CD4-positive, CD25-positive, alpha-beta regulatory T cell (primary cell): Measurements from ENCODE around the gene LGALS9C. TPM values are rescaled to one million over a fixed set of nuclear protein-coding genes. Genes with fewer than 3 reads are reported as not detected.
"Not testable (repeated sequence)": the region's sequence is repeated elsewhere in the genome, so short reads cannot be mapped to it uniquely, and the experiment has no call there.

Experiments used
- ATAC-seq, 2 donors: fragments of 150-1000 bp; cut with Tn5 transposase; one replicate each; pipeline ENCODE4 v1.10.0; 2021; ENCODE audit warnings: low read depth in 2 of 2, moderate number of reproducible peaks in 2 of 2, moderate library complexity in 1 of 2
- DNase-seq, 3 donors: peaks; one replicate each; pipeline versions ENCODE4 v3.0.0 to v3.0.0-alpha.2; 2012 to 2022; ENCODE audit warnings: mixed read lengths in 1 of 3
- H3K27ac ChIP-seq: one replicate; pipeline ENCODE4 v1.7.0; 2013; ENCODE audit warnings: mild to moderate bottlenecking, low read length; ENCODE audit not compliant: insufficient read depth, poor library complexity, severe bottlenecking
- H3K27me3 ChIP-seq: one replicate; pipeline ENCODE4 v1.7.0; 2013; ENCODE audit warnings: low read length; ENCODE audit not compliant: control insufficient read depth, insufficient read depth
- H3K36me3 ChIP-seq: one replicate; pipeline ENCODE4 v1.7.0; 2013; ENCODE audit warnings: mild to moderate bottlenecking, low read length, moderate library complexity; ENCODE audit not compliant: control insufficient read depth, insufficient read depth
- H3K4me1 ChIP-seq: 2 replicates; pipeline ENCODE4 v1.7.0; 2013; ENCODE audit warnings: mild to moderate bottlenecking, low read length; ENCODE audit not compliant: insufficient read depth, control insufficient read depth, poor library complexity, severe bottlenecking
- H3K4me3 ChIP-seq: one replicate; pipeline ENCODE4 v1.7.0; 2013; ENCODE audit warnings: low read depth, mild to moderate bottlenecking, low read length, moderate library complexity
- H3K9me3 ChIP-seq, 2 experiments: 1 replicate in 1 of 2; 2 replicates in 1 of 2; pipeline ENCODE4 v1.7.0; 2013; ENCODE audit warnings: low read length in 2 of 2, mild to moderate bottlenecking in 1 of 2, moderate library complexity in 1 of 2; ENCODE audit not compliant: control insufficient read depth in 2 of 2
- H3K27ac Mint-ChIP-seq, 3 donors: one replicate each; pipeline ENCODE4 v1.8.0; 2020 to 2022; ENCODE audit warnings: mild to moderate bottlenecking in 3 of 3, mixed read lengths in 3 of 3, moderate library complexity in 2 of 3
- H3K27me3 Mint-ChIP-seq: one replicate; pipeline ENCODE4 v1.8.0; 2022; ENCODE audit warnings: mild to moderate bottlenecking, mixed read lengths
- H3K36me3 Mint-ChIP-seq: one replicate; pipeline ENCODE4 v1.8.0; 2020; ENCODE audit warnings: mixed read lengths
- H3K4me1 Mint-ChIP-seq, 4 donors: one replicate each; pipeline ENCODE4 v1.8.0; 2020 to 2022; ENCODE audit warnings: mixed read lengths in 4 of 4, mild to moderate bottlenecking in 1 of 4
- H3K4me3 Mint-ChIP-seq, 4 donors: one replicate each; pipeline ENCODE4 v1.8.0; 2020 to 2022; ENCODE audit warnings: mild to moderate bottlenecking in 4 of 4, mixed read lengths in 4 of 4, moderate library complexity in 3 of 4
- H3K9me3 Mint-ChIP-seq, 7 donors: one replicate each; pipeline ENCODE4 v1.8.0; 2020 to 2022; ENCODE audit warnings: mixed read lengths in 7 of 7, mild to moderate bottlenecking in 3 of 7, moderate library complexity in 2 of 7
- polyA plus RNA-seq, 4 donors: library from polyadenylated mRNA; unstranded; fragments of 300-500 nt; fragmentation: Illumina TruSeq; gene quantifications; one replicate each; pipeline ENCODE4 v1.2.3, GENCODE V29; 2021
- total RNA-seq: library from RNA; stranded (reverse); gene quantifications from one replicate; pipeline ENCODE4 v1.2.3, GENCODE V29; 2022

Gene LGALS9C
- total and polyA plus RNA-seq, 5 donors from 2014 or later, result 0.45 to 1.3 TPM; not detected in 3

GRCh38 chr17:18527354-18527753 lies 50.8 kb downstream of the LGALS9C start:
- not testable (repeated sequence) for H3K36me3 Mint-ChIP-seq, H3K4me1 ChIP-seq, H3K4me1 Mint-ChIP-seq, H3K27me3 ChIP-seq, H3K27me3 Mint-ChIP-seq, H3K4me3 ChIP-seq, H3K9me3 ChIP-seq, H3K9me3 Mint-ChIP-seq, ATAC-seq, H3K36me3 ChIP-seq, H3K27ac Mint-ChIP-seq, H3K4me3 Mint-ChIP-seq, H3K27ac ChIP-seq, DNase-seq

DNA sequence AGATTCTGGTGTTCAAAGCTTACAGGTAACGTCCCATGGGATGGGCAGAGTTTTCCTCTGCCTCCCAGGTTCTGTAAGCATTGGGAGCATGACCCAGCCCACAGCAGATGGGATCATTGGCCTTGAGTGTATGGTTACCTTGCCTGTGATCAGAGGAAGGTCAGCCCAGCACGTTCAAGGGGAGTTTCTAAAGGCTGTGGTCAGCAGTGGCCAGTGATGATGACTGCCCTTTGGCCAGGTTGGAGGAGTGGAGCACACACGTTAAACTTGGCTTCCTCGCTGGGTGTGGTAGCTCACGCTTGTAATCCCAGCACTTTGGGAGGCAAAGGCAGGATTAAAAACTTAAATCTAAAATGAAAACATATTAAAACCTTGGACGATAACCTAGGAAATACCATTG lies 51.8 kb downstream of the LGALS9C start:
- not testable (repeated sequence) for H3K4me1 ChIP-seq, ATAC-seq, DNase-seq, H3K27me3 ChIP-seq, H3K36me3 Mint-ChIP-seq, H3K4me3 Mint-ChIP-seq, H3K9me3 ChIP-seq, H3K27ac ChIP-seq, H3K27ac Mint-ChIP-seq, H3K27me3 Mint-ChIP-seq, H3K36me3 ChIP-seq, H3K4me3 ChIP-seq, H3K4me1 Mint-ChIP-seq, H3K9me3 Mint-ChIP-seq

DNA sequence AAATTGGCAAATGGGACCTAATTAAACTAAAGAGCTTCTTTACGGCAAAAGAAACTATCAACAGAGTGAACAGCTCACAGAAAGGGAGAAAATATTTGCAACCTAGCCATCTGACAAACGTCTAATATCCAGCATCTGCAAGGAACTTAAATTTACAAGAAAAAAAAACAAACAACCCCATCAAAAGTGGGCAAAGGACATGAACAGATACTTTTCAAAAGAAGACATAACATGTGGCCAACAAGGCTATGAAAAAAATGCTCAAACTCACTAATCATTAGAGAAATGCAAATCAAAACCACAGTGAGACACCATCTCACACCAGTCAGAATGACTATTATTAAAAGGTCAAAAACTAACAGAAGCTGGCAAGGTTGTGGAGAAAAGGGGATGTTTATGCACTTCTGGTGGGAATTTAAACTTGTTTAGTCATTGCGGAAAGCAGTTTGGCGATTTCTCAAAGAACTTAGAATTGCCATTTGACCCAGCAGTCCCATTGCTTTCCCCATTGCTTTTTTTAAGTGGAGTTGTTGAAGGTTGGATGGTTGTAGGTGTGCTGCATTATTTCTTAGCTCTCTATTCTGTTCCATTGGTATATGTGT lies 52.4 kb downstream of the LGALS9C start:
- not testable (repeated sequence) for ATAC-seq, H3K27me3 Mint-ChIP-seq, H3K4me3 ChIP-seq, H3K9me3 Mint-ChIP-seq, H3K27ac Mint-ChIP-seq, DNase-seq, H3K27ac ChIP-seq, H3K36me3 Mint-ChIP-seq, H3K4me3 Mint-ChIP-seq, H3K4me1 ChIP-seq, H3K27me3 ChIP-seq, H3K9me3 ChIP-seq, H3K4me1 Mint-ChIP-seq, H3K36me3 ChIP-seq

DNA sequence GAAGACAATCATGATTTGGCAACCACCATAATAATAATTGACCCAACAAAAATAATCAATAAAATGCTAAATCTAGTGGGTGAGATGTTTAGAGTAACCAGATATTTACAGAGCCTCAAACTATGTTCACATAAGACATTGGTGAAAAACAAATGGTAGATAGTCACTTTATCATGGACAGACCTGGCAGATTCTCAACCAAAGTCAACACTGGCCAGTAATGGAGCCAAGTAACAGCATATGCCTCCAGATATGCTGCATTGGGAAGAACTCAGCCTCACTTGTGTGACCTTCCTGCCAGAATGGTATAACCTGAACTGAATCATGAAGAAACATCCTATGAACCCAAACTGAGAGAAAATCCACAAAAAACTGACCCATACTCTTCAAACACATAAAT lies 53.8 kb downstream of the LGALS9C start:
- H3K9me3 Mint-ChIP-seq, H3K27me3 Mint-ChIP-seq, H3K4me3 Mint-ChIP-seq, H3K36me3 Mint-ChIP-seq, H3K27ac Mint-ChIP-seq, H3K27me3 ChIP-seq, H3K36me3 ChIP-seq, H3K4me3 ChIP-seq, H3K27ac ChIP-seq, H3K9me3 ChIP-seq, H3K4me1 ChIP-seq, H3K4me1 Mint-ChIP-seq, DNase-seq, ATAC-seq: not testable (repeated sequence)

GRCh38 chr17:18542234-18542633 lies 65.6 kb downstream of the LGALS9C start:
- ATAC-seq, H3K9me3 Mint-ChIP-seq, DNase-seq, H3K4me1 Mint-ChIP-seq, H3K4me3 ChIP-seq, H3K4me1 ChIP-seq, H3K36me3 Mint-ChIP-seq, H3K27me3 Mint-ChIP-seq, H3K9me3 ChIP-seq, H3K27ac Mint-ChIP-seq, H3K27me3 ChIP-seq, H3K36me3 ChIP-seq, H3K27ac ChIP-seq, H3K4me3 Mint-ChIP-seq: not testable (repeated sequence)

- not testable (repeated sequence) for ATAC-seq, H3K4me1 Mint-ChIP-seq, H3K27ac ChIP-seq, H3K36me3 Mint-ChIP-seq, H3K9me3 ChIP-seq, H3K36me3 ChIP-seq, H3K27me3 Mint-ChIP-seq, H3K4me1 ChIP-seq, H3K4me3 Mint-ChIP-seq, H3K9me3 Mint-ChIP-seq, H3K4me3 ChIP-seq, H3K27ac Mint-ChIP-seq, H3K27me3 ChIP-seq, DNase-seq
Measured at GRCh38 chr17:18542907-18543306, 66.3 kb downstream of the LGALS9C start.

Other genes starting within 250 kb of the LGALS9C start
- gene FLII, start 218.1 kb upstream of the LGALS9C start, total RNA-seq, result 344 TPM
- 100 to 1,000 TPM; 123 to 154 (median 127) TPM for gene FLII, start 218.1 kb upstream of the LGALS9C start, polyA plus RNA-seq
- 12.1 TPM for gene MIEF2, start 216.1 kb upstream of the LGALS9C start, total RNA-seq
- 10 to 100 TPM; 11.7 to 19.9 (median 15.2) TPM for gene MIEF2, start 216.1 kb upstream of the LGALS9C start, polyA plus RNA-seq
- gene TOP3A, start 161.8 kb upstream of the LGALS9C start, total RNA-seq, result 50.4 TPM
- 10 to 100 TPM; 17.0 to 19.7 (median 18.4) TPM for gene TOP3A, start 161.8 kb upstream of the LGALS9C start, polyA plus RNA-seq
- 48.3 TPM for gene SMCR8, start 161.5 kb upstream of the LGALS9C start, total RNA-seq
- gene SMCR8, start 161.5 kb upstream of the LGALS9C start, polyA plus RNA-seq, result 1 to 10 TPM; 3.5 to 6.3 (median 5.2) TPM
- gene SHMT1, start 113.2 kb upstream of the LGALS9C start, total RNA-seq, result 19.0 TPM
- 10 to 100 TPM; 31.5 to 44.7 (median 35.9) TPM for gene SHMT1, start 113.2 kb upstream of the LGALS9C start, polyA plus RNA-seq
- not detected for gene EVPLL, start 99.0 kb upstream of the LGALS9C start, total RNA-seq
- under 1 TPM in 1 of 4 donors, not detected in 3; 0.25 TPM for gene EVPLL, start 99.0 kb upstream of the LGALS9C start, polyA plus RNA-seq
- gene TBC1D28, start 167.6 kb downstream of the LGALS9C start, total RNA-seq, result not detected
- gene TBC1D28, start 167.6 kb downstream of the LGALS9C start, polyA plus RNA-seq, result not detected
- gene FOXO3B, start 205.5 kb downstream of the LGALS9C start, total RNA-seq, result 4.5 TPM
- gene FOXO3B, start 205.5 kb downstream of the LGALS9C start, polyA plus RNA-seq, result 1 to 10 TPM; 1.7 to 2.6 (median 2.0) TPM